GM19240 (cell line): Measurements from ENCODE around the gene FLG.
"Not testable (repeated sequence)": the region's sequence is repeated elsewhere in the genome, so short reads cannot be mapped to it uniquely, and the experiment has no call there.

Experiments used
- DNase-seq: peaks from one replicate; pipeline ENCODE4 v3.0.0; 2011; ENCODE audit warnings: low spot score; ENCODE audit not compliant: insufficient read length

Gene FLG

DNA sequence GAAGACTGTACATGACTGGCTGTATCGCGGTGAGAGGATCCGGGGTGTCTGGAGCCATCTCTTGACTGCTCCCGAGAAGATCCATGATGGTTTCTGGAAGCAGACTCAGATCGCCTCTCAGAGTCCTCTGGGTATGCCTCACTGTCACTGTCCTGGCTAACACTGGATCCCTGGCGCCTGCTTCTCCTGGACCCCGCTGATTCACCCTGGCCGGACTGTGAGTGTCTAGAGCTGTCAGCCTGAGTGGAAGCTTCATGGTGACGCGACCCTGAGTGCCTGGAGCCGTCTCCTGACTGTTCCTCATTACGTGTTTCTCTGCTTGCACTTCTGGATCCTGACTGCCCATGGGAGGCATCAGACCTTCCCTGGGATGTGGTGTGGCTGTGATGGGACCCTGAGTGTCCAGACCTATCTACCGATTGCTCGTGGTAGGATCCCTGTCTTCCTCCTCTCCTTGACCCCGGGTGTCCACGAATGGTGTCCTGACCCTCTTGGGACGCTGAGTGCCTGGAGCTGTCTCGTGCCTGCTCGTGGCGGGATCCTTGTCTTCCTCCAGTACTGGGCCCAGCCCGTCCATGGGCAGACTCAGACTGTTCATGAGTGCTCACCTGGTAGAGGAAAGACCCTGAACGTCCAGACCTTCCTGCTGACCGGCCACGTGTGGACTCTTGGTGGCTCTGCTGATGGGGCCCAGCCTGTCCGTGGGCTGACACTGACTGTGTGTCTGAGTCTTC is 21.7 kb downstream of the FLG start:
- DNase-seq, result not testable (repeated sequence)

GRCh38 chr1:152256394-152256793 is 68.6 kb downstream of the FLG start:
- DNase-seq, result not testable (repeated sequence)
